H9 (cell line): Measurements from ENCODE around the gene AFAP1L1. TPM values are rescaled to one million over a fixed set of nuclear protein-coding genes. Genes with fewer than 3 reads are reported as not detected.

Experiments
- DNase-seq: peaks from one replicate; pipeline ENCODE4 v3.0.0-alpha.2; 2017
- H2AFZ ChIP-seq: one replicate; pipeline ENCODE4 v1.6.1; 2013; ENCODE audit warnings: mild to moderate bottlenecking, low read length, control low read depth, moderate library complexity
- H2AK5ac ChIP-seq: 2 replicates; pipeline ENCODE4 v1.6.1; 2013; ENCODE audit warnings: low read length, control low read depth, mixed read lengths; ENCODE audit not compliant: insufficient read length
- H2BK120ac ChIP-seq: one replicate; pipeline ENCODE4 v1.6.1; 2013; ENCODE audit warnings: low read depth, mild to moderate bottlenecking, low read length, control low read depth, inconsistent platforms; ENCODE audit not compliant: poor library complexity, severe bottlenecking
- H2BK12ac ChIP-seq: 2 replicates; pipeline ENCODE4 v1.6.1; 2013; ENCODE audit warnings: low read length, control low read depth, mixed read lengths, low read depth; ENCODE audit not compliant: insufficient read length
- H2BK15ac ChIP-seq: 2 replicates; pipeline ENCODE4 v1.6.1; 2013; ENCODE audit warnings: low read depth, low read length, control low read depth
- H2BK20ac ChIP-seq: one replicate; pipeline ENCODE4 v1.6.1; 2013; ENCODE audit warnings: low read depth, mild to moderate bottlenecking, low read length, control low read depth, inconsistent platforms; ENCODE audit not compliant: poor library complexity, severe bottlenecking
- H2BK5ac ChIP-seq: 2 replicates; pipeline ENCODE4 v1.6.1; 2013; ENCODE audit warnings: low read length, control low read depth, mixed read lengths; ENCODE audit not compliant: insufficient read length
- H3K14ac ChIP-seq: 2 replicates; pipeline ENCODE4 v1.6.1; 2013; ENCODE audit warnings: low read length, control low read depth; ENCODE audit not compliant: insufficient read depth
- H3K18ac ChIP-seq: 2 replicates; pipeline ENCODE4 v1.6.1; 2013; ENCODE audit warnings: low read depth, mild to moderate bottlenecking, mixed read lengths, low read length, control low read depth; ENCODE audit not compliant: insufficient read length
- H3K23ac ChIP-seq: 2 replicates; pipeline ENCODE4 v1.6.1; 2013; ENCODE audit warnings: low read length, control low read depth, mixed read lengths, low read depth; ENCODE audit not compliant: insufficient read length
- H3K23me2 ChIP-seq: 2 replicates; pipeline ENCODE4 v1.6.1; 2013; ENCODE audit warnings: low read depth, mild to moderate bottlenecking, mixed read lengths, low read length, control low read depth; ENCODE audit not compliant: insufficient read length, poor library complexity, severe bottlenecking
- H3K27ac ChIP-seq: 2 replicates; pipeline ENCODE4 v1.5.1; 2013; ENCODE audit warnings: low read length, control low read depth, mixed read lengths, low read depth; ENCODE audit not compliant: insufficient read length
- H3K27me3 ChIP-seq: 2 replicates; pipeline ENCODE4 v1.6.1; 2013; ENCODE audit warnings: low read length, control low read depth, inconsistent platforms; ENCODE audit not compliant: insufficient read depth
- H3K4ac ChIP-seq: 2 replicates; pipeline ENCODE4 v1.6.1; 2013; ENCODE audit warnings: low read depth, mild to moderate bottlenecking, control low read depth, inconsistent platforms, low read length, moderate library complexity
- H3K4me1 ChIP-seq: 2 replicates; pipeline ENCODE4 v1.6.1; 2013; ENCODE audit warnings: low read length, control low read depth, inconsistent platforms; ENCODE audit not compliant: insufficient read depth
- H3K4me2 ChIP-seq: 2 replicates; pipeline ENCODE4 v1.6.1; 2013; ENCODE audit warnings: low read length, control low read depth, mixed read lengths; ENCODE audit not compliant: insufficient read length, insufficient read depth
- H3K56ac ChIP-seq: 2 replicates; pipeline ENCODE4 v1.6.1; 2013; ENCODE audit warnings: low read depth, mild to moderate bottlenecking, mixed read lengths, low read length, control low read depth; ENCODE audit not compliant: insufficient read length
- H3K79me1 ChIP-seq: 2 replicates; pipeline ENCODE4 v1.6.1; 2013; ENCODE audit warnings: low read depth, mild to moderate bottlenecking, moderate library complexity, low read length, control low read depth, inconsistent platforms; ENCODE audit not compliant: insufficient read depth, poor library complexity, severe bottlenecking
- H3K79me2 ChIP-seq: 2 replicates; pipeline ENCODE4 v1.6.1; 2013; ENCODE audit warnings: low read length, control low read depth, inconsistent platforms; ENCODE audit not compliant: insufficient read depth
- H3K9ac ChIP-seq: 2 replicates; pipeline ENCODE4 v1.6.1; 2013; ENCODE audit warnings: low read length, control low read depth, mixed read lengths; ENCODE audit not compliant: insufficient read length; ENCODE audit errors: extremely low read depth
- H3K9me3 ChIP-seq: one replicate; pipeline ENCODE4 v1.6.1; 2013; ENCODE audit warnings: low read depth, low read length, inconsistent platforms; ENCODE audit not compliant: control insufficient read depth
- H3T11ph ChIP-seq: one replicate; pipeline ENCODE4 v1.6.1; 2013; ENCODE audit warnings: mild to moderate bottlenecking, low read length, control low read depth, inconsistent platforms
- H4K20me1 ChIP-seq: one replicate; pipeline ENCODE4 v1.6.1; 2013; ENCODE audit not compliant: control insufficient read depth, insufficient read length, insufficient read depth
- H4K5ac ChIP-seq: 2 replicates; pipeline ENCODE4 v1.6.1; 2013; ENCODE audit warnings: low read depth, mild to moderate bottlenecking, mixed read lengths, low read length, control low read depth; ENCODE audit not compliant: insufficient read length
- H4K8ac ChIP-seq: replicated peaks from 2 replicates; pipeline ENCODE4 v1.6.1; 2013; ENCODE audit warnings: low read length, control low read depth, mixed read lengths, low read depth; ENCODE audit not compliant: insufficient read length
- H4K91ac ChIP-seq: 2 replicates; pipeline ENCODE4 v1.6.1; 2013; ENCODE audit warnings: low read depth, mild to moderate bottlenecking, moderate library complexity, mixed read lengths, low read length, control low read depth; ENCODE audit not compliant: insufficient read length
- H3K27ac Mint-ChIP-seq, 3 experiments: 2 replicates in 2 of 3; 3 replicates in 1 of 3; pipeline ENCODE4 v1.8.0; 2020 to 2021; ENCODE audit warnings: mixed read lengths in 3 of 3, mild to moderate bottlenecking in 1 of 3, moderate library complexity in 1 of 3
- H3K27me3 Mint-ChIP-seq: 2 replicates; pipeline ENCODE4 v1.8.0; 2021; ENCODE audit warnings: low read depth, mild to moderate bottlenecking, moderate library complexity, mixed read lengths
- H3K36me3 Mint-ChIP-seq, 3 experiments: 2 replicates in 2 of 3; 3 replicates in 1 of 3; pipeline ENCODE4 v1.8.0; 2020 to 2021; ENCODE audit warnings: low read depth in 3 of 3, mixed read lengths in 3 of 3; ENCODE audit not compliant: insufficient read depth in 1 of 3
- H3K4me1 Mint-ChIP-seq, 2 experiments: 2 replicates each; pipeline ENCODE4 v1.8.0; 2020; ENCODE audit warnings: mixed read lengths in 2 of 2
- H3K4me3 Mint-ChIP-seq, 2 experiments: 2 replicates in 1 of 2; 3 replicates in 1 of 2; pipeline ENCODE4 v1.8.0; 2020 to 2021; ENCODE audit warnings: mild to moderate bottlenecking in 2 of 2, mixed read lengths in 2 of 2, moderate library complexity in 1 of 2
- H3K9me3 Mint-ChIP-seq, 2 experiments: 2 replicates in 1 of 2; 3 replicates in 1 of 2; pipeline ENCODE4 v1.8.0; 2020; ENCODE audit warnings: mild to moderate bottlenecking in 2 of 2, mixed read lengths in 2 of 2, moderate library complexity in 1 of 2
- WGBS: extraction: QIAGEN DNeasy Blood & Tissue Kit; methylation state at CpG from one replicate; pipeline ENCODE4 v1.1.7; 2013; ENCODE audit warnings: missing lambda C conversion rate, low lambda C conversion rate, mixed read lengths; ENCODE audit not compliant: insufficient read length; ENCODE audit errors: extremely low coverage; 5-methylcytosine and 5-hydroxymethylcytosine counted together
- total RNA-seq: library from RNA; stranded (reverse); gene quantifications from 2 replicates; pipeline ENCODE4 v1.2.1, GENCODE V29; 2021
- TF ChIP-seq, protein P1 (sequence below): fragments of 200-600 bp; sonication (generic); conservative IDR thresholded peaks from 3 replicates; pipeline ENCODE4 v1.8.0; 2021; ENCODE audit warnings: antibody characterized with exemption, mild to moderate bottlenecking

Gene AFAP1L1
- total RNA-seq, 1 experiment from 2014 or later: 1.8 TPM

DNA sequence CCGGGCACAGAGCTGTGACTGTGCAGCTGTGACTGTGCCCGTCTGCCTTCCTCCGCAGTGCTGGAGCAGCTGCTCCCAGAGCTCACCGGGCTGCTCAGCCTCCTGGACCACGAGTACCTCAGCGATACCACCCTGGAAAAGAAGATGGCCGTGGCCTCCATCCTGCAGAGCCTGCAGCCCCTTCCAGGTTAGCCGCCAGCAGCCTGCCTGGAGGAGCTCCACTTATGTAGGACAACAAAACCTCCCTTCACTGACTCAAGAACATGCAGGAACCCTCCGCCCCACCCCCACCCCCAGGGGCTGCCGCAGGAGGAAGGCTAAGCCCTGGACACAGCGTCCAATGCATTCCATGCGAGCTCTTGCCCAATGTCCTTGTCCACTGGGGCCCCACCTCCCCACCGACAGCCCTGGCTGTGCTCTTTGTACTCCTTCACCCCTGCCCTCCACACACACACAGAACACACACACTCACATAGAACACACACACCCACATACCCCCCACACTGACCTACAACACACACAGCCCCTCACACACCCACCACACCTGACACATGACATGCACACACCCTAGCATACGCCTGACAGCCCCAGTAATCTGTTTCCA lies 27.9 kb downstream of the AFAP1L1 start:
- H2BK15ac ChIP-seq: no peak overlapping the region
- no peak overlapping the region for H3K4me2 ChIP-seq
- H3K4me1 Mint-ChIP-seq: peaks cover 10 to 15% of the 10 kb centered on the region in 2 experiments
- no peak overlapping the region for H3K56ac ChIP-seq
- H2AK5ac ChIP-seq: no peak overlapping the region
- H3K23me2 ChIP-seq: no peaks in the 10 kb centered on the region
- no peak overlapping the region for H3K18ac ChIP-seq
- H3K23ac ChIP-seq: no peak overlapping the region
- H2BK20ac ChIP-seq: no peak overlapping the region
- WGBS: no CpG with 5 or more reads among the region's 14 CpGs
- DNase-seq: no peak
- H4K5ac ChIP-seq: no peak overlapping the region
- no peaks in the 10 kb centered on the region for H3K27me3 ChIP-seq
- no peak overlapping the region for H3T11ph ChIP-seq
- no peak overlapping the region for H2BK120ac ChIP-seq
- H3K79me1 ChIP-seq: no peaks in the 10 kb centered on the region
- TF ChIP-seq, protein P1, sequence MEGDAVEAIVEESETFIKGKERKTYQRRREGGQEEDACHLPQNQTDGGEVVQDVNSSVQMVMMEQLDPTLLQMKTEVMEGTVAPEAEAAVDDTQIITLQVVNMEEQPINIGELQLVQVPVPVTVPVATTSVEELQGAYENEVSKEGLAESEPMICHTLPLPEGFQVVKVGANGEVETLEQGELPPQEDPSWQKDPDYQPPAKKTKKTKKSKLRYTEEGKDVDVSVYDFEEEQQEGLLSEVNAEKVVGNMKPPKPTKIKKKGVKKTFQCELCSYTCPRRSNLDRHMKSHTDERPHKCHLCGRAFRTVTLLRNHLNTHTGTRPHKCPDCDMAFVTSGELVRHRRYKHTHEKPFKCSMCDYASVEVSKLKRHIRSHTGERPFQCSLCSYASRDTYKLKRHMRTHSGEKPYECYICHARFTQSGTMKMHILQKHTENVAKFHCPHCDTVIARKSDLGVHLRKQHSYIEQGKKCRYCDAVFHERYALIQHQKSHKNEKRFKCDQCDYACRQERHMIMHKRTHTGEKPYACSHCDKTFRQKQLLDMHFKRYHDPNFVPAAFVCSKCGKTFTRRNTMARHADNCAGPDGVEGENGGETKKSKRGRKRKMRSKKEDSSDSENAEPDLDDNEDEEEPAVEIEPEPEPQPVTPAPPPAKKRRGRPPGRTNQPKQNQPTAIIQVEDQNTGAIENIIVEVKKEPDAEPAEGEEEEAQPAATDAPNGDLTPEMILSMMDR: no peak
- H3K9me3 ChIP-seq: no peaks in the 10 kb centered on the region
- no peak overlapping the region for H3K9ac ChIP-seq
- H3K27me3 Mint-ChIP-seq: no peaks in the 10 kb centered on the region; the same call in 1 of the 2 replicates
- no peak overlapping the region for H4K91ac ChIP-seq
- no peak overlapping the region for H2BK12ac ChIP-seq
- no peak overlapping the region for H3K27ac ChIP-seq
- H4K8ac ChIP-seq: no peak overlapping the region
- no peaks in the 10 kb centered on the region for H3K9me3 Mint-ChIP-seq
- H3K27ac Mint-ChIP-seq: peak overlapping the region in 1 of 3 experiments; percentile 75; a peak in 2 of 7 replicates
- no peaks in the 10 kb centered on the region for H3K36me3 Mint-ChIP-seq
- H2BK5ac ChIP-seq: no peak overlapping the region
- no peaks in the 10 kb centered on the region for H3K79me2 ChIP-seq
- no peak overlapping the region for H3K4ac ChIP-seq
- H4K20me1 ChIP-seq: no peaks in the 10 kb centered on the region
- H3K4me3 Mint-ChIP-seq: no peak overlapping the region
- no peak overlapping the region for H2AFZ ChIP-seq
- H3K14ac ChIP-seq: no peak overlapping the region
- no peaks in the 10 kb centered on the region; the same call in 1 of the 2 replicates for H3K4me1 ChIP-seq
